NCI-H226 (cell line): ENCODE measurements around the gene PDE4B.
A peak's percentile ranks its signal among the peaks of the same experiment; 100 is the strongest.
"Not testable (repeated sequence)": the region's sequence is repeated elsewhere in the genome, so short reads cannot be mapped to it uniquely, and the experiment has no call there.

Experiments used
- DNase-seq: peaks from one replicate; pipeline ENCODE4 v3.0.0-alpha.2; 2015

PDE4B gene

DNA sequence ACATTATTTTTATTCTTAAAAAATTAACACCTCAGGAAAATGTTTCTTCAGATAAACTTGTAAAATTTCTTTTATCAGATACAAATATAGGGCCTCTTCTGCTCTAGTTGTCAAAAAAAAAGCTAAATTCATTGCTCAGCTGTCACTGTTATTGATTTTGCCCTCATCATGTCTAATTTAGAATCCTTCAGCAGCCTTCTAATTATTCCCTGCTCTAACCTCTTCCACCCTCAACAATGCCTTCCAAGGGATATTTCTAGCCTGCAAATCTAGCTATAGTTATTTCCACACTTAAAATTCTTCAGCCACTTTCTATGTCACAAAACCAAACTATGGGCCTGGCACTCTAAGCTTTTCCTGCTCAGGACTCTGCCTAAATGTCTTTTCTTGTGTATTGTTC lies 25.2 kb downstream of the PDE4B start:
- no peak for DNase-seq

DNA sequence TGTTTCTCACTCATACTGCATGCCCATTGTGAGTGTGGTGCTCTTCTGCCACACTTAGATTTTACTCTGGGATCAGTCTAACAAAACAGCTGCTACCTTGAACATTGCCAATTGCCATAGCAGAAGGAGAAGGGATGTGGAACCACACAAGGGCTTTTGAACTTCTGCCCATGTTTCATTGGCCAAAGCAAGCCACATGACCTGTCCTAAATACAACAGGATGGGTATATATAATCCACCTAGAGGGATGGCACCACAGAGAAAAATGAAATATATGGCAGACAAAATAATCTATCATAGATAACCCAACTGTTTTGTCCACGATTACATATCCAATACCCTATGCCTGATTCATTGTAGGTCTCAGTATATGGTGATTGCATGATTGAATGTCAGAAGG lies 26.3 kb downstream of the PDE4B start:
- DNase-seq, result no peak

DNA sequence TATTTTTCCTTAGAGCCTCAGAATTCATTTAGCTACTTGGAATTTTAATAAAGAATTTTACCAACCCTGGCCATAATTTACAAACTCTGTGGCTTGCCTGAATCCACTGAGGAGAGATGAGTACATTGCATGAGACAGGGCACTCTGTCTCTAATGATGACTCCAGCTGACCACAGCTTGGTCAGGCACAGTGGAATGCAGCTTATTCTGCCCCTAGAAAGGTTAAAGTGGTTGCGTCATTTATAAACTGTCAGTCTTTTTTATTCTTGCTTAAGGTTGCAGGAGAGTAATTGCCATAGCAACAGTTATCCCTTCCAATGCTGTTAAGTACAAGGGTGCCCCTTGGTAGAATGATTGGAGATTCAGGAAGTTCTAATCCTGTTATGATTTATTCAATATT lies 28.3 kb downstream of the PDE4B start:
- DNase-seq, result peak; percentile 95

DNA sequence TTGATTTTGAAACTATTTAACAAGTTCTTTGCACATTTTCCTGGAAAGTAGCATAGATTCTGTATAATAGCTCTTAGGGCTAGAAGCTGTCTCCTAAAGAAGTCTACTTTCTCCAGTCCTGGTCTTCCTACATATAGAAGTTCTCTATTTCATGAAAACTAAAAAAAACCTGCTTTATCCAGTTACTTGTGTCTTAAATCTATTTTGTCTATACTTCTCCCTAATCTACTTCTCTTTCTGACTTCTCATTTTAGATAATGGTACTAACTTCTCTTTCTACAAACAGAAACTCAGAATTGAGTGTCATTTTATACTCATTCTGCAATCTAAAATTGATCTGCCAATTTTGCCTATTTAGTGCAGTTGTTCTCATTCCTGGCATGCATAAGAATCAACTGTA lies 28.7 kb downstream of the PDE4B start:
- DNase-seq, result no peak

DNA sequence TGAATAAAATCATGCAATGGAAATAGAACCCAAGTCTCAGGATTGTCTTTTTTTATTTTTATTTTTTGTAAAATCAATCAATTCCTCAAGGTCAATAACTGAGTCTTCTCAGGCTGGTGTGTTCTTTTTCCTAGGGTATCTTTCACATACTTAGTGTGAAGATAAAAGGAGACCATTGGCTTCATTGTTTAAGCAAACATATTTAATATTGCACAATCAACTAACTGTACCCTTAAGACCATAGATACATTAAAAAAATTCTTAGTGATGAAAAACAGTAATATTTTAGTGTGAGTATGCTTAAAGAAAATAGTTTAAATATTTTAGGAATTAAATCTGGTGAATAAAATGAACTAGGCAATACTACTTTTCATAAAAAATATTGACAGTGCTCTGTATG lies 31.4 kb downstream of the PDE4B start:
- no peak for DNase-seq

DNA sequence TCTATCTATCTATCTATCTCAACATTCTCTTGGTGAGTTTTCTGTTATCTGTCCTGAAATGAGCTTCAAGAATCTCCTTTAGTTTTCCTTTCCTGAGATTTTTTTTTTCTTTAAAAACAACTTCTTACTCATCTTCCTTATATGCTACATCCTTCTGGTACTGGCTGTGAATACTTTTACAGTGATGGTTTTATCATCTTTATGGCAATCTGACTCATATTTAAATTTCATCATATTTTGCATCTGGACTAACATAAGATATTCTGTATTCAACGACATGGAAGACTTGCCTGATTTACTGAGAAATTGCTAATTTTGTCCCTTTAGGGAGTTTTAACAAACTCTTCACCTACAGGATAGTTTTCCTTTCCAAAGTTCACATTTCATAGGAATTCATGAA lies 33.0 kb downstream of the PDE4B start:
- DNase-seq, result peak; percentile 56

DNA sequence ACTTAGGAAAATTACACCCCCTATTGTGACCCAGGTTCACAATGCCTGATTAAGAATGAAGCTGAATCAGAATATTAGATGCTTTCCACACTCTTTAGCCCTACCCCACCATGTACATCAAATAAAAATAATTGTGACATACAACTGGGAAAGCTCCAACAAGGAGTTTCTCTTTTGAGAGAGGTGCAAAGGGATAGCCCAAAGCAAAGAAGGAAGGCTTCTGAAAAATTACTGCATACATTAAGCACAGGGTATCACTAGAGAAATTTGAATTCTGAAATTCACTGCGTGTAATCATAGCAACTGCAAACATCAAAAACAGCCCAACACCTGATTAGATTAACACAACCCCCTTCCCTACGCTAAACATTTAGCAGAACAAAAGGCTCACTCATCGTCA lies 34.1 kb downstream of the PDE4B start:
- DNase-seq, result no peak

DNA sequence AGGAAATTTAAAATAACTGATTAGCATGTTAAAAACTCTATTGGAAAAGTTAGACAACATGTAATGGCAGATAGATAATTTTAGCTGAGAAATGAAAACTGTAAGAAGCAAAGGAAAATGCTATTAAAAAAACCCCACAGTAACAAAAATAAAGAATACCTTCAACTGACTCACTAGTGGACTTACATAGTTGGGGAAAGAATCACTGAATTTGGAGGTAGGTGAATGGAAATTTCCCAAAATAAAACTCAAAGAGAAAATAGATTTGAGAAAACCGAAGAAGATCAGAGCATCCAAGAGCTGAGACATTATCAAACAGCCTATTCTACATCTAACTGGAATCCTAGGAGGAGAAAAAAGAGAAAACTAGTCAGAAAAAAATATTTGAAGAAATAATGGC lies 34.7 kb downstream of the PDE4B start:
- no peak for DNase-seq

DNA sequence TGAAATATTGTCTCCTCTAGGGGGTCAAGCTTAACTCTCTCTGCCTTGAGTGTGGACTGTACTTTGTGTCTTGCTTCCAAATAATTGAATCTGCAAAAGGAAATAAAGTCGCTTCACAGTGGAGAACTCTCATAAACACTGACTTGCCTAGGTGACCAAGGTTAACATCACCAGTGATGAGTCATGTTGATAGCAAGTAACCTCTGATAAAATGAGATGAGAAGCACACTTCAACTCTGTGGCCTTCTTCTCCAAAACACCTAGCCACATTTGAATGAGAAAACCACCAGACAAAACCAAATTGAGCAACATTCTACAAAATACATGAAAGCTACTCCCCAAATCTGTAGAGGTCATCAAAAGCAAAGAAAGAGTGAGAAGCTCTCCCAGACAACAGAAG lies 37.6 kb downstream of the PDE4B start:
- DNase-seq, result peak; percentile 33

DNA sequence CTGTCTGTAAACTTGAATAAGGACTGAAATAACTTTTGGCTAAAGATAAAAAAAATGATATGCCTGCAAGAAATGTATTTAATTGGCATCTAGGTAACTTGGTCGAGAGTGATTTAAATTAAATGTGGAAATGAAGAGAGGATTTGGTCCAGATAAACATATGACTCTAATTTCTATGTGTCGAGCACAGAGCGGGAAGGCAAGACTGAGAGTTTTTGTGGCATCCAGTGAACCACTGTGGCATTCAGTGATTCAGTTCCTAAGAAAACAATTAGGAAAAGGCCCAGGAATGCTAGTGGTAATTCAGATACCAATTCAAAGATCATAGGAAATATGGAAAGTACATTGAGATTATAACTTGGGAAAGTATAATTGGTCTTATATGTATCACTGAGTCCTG lies 39.6 kb downstream of the PDE4B start:
- peak; percentile 2 for DNase-seq

DNA sequence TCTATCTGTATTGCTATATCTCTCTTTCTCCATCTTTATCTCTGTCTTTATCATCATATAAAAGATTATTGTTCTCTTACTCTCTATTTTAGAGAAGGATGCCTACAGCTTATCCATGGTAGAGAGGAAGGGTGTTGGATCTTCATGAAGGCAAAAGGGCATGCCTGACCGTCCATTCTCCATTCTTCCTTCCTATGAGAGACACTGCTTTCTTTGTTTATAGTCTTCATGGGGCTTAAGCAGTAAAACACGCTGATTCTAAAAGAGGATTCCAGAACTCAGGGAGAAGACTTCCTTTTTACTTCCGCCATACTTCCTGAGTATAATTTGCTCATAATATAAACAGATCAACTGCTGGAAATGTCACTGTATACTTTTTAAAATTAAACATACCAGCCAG lies 44.0 kb downstream of the PDE4B start:
- DNase-seq, result no peak

DNA sequence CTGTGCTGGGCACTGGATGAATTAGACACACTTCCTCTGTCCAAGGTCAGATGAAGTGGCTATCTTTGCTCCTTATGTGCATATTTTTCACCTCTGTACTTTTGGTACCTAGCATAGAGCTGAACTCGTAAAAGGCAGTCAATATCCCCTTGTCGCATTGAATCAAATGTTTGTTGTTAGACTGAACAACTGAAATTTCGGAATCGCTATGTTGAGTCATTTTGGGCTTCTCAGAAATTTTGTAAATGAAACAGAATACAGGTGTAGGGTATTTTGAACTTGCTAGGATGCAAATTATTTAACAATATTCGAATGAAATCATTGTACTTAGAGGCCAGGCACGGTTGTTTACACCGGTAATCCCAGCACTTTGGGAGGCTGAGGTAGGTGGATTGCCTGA lies 48.0 kb downstream of the PDE4B start:
- no peak for DNase-seq

DNA sequence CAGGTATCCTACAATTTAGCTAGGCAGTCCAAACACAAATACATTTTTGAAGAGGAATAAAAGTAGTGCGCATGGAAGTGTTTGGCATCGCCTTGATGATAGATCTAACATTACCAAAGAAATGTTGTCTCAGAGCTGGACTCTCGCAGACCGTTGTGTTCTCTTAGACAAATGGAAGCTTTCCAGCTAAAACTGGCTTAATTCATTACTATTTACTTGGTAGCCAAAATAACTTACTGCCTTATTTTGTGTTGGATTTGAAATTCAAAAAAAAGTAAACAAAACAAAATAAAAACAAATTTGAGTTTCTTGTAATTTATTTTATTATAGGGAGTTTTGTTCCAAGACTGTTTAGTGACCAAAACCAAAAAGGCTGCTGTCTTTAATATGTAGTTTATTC lies 51.6 kb downstream of the PDE4B start:
- no peak for DNase-seq

DNA sequence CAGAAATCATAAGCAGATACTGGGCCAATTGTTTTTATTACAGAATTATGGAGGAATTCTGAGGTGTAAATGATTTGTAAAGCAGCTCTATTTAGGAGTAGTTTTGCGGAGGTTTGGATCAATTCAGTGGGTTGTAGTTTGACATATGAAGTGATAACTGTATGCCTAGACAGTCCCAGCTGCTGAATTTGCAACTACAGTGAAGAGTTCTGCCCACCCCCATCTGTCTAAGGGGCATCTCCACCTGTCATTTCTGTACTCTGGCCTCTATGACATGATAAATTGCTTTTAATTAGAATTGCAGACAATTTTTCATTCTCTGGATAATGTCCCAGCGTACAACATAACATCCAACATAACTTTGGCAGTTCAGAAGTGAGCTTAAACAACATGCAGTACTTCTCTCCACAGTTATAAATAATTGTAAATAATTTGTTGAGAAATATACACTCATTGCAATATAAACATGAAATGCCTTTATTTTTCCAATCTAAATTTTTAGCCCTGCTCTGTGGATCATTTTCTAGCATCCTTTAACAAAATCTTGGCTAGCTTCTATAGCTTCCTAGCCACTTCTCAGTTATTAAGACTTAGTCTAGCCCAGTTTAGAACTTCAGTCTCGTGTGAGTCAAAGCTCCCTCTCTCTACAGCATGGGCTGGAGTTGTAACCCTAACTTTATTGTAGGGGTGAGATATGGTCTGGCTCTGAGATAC lies 52.3 kb downstream of the PDE4B start:
- no peak for DNase-seq

DNA sequence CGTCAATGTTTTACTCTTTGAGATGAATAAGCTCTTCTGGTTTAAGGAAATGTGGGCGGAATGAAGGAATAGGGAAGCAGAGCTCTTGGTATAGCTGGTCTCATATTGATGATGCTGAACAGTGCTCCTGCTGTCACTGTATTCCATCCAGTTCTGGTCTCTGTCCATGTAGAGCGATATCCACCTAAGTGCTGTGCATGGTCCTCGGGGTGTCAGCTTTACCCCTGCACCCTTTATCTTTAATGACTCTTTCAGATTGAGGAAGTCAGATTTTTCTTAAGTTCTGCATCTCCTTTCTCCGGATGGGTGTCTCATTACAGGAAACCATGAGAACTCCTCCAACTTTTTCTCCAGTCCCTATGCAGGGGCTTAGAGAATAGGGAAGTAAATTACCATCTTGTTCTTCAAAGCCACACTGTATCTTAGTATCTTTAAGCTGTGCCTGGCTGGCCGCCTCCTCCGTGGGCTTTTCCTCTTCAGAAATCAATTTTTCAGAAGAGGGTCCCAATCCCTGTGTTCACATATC lies 52.9 kb downstream of the PDE4B start:
- no peak for DNase-seq

DNA sequence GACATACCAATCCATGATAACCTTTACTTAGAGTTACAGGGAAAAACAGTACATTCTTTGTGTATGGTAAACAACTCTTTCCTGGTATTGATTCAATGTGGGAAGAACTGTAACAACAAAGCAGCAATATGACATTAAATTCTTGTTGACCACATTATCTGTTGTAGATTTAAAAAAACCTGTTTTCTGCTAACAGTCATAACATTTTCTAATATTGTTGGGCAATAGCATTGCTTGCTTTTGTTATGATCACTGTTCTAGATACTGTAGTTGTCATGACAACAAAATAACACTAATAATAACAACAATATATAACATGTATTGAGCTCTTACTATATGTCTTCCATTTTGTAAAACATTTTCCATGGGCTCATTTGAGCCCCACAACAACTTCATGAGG lies 54.2 kb downstream of the PDE4B start:
- no peak for DNase-seq

DNA sequence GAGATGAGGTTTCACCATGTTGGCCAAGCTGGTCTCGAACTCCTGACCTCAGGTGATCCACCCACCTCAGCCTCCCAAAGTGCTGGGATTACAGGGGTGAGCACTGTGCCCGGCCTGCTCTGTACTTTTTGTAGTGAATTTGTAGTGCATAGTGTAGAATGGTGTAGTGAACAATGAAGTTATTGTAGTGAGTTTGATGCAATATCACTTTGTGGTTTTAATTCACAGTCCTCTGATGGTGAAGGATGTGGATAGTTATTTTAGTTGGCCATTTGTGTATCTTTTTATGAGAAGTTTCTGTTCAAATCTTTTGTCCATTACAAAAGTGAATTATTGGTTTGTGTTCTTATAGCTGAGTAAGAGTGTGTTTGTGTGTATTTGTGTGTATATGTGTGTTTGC lies 57.6 kb downstream of the PDE4B start:
- DNase-seq, result no peak

DNA sequence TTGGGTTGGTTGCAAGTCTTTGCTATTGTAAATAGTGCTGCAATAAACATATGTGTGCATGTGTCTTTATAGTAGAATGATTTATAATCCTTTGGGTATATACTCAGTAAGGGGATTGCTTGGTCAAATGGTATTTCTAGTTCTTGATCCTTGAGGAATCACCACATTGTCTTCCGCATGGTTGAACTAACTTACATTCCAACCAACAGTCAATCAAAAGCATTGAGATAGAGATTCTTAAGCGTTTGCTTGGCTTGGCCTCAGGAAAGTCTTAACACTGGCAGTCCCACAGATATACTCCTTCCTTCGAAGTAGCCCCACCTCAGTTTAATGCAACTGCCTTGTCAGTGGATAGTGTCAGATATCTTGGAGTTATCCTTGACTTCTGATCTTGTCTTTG lies 63.9 kb downstream of the PDE4B start:
- DNase-seq, result peak; percentile 77

DNA sequence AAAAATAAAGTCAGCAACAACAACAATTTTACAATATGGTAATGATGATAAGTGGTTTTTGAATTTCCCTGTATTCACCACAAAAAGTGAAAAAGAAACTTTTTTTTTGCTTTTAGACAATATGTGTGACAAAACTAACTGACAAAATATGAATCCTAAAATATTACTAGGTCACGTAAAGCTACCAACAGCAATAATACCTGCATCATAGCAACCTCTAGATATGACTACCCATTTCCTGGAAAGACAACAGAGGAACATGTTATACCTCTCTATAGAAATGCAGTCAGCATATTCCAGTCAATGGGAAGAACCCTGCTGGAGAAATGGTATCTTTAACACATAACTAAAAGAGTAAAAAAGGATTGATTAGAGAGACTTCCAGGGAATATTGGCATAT lies 73.7 kb downstream of the PDE4B start:
- DNase-seq, result no peak

DNA sequence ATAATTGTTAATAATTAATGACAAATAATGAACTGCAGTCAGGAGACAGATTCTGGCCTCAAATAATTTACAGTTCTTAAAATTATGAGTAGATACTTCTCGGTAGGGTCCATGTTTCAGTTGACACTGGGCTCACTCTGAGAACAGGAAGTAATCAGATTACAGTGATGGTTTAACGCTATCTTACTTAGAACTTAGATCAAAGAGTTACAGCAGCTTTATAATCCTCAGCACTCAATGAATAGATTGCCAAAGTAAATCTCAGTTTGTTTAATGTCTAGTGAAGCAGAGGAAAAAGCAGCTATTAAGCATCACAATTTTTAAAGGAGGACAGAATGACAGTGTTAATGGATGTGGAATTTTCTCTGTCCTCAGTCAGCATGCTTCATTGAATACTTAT lies 79.6 kb downstream of the PDE4B start:
- DNase-seq, result no peak

DNA sequence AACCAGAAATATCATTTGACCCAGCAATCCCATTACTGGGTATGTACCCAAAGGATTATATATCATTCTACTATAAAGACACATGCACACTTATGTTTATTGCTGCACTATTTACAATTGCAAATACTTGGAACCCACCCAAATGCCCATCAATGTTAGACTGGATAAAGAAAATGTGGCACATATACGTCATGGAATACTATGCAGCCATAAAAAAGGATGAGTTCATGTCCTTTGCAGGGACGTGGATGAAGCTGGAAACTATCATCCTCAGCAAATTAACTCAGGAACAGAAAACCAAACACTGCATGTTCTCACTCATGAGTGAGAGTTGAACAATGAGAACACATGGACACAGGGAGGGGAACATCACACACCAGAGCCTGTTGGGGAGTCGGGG lies 85.6 kb downstream of the PDE4B start:
- DNase-seq, result not testable (repeated sequence)

DNA sequence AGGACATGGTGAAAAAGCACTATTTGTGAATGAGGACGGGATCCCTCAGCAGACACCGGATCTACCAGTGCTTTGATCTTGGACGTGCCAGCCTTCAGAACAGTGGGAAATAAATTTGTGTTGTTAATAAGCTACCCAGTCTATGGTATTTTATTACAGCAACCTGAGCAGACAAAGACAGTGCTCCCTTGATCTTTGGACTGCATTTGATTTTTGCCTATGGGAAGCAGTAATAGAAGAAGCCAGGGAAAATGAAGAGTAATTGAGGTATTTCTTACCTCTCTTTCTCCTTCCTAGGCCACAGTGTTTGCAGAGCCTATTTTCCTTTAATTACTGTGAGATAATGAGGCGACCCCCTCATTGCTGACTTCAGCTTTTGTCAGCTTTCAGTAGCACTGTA lies 87.9 kb downstream of the PDE4B start:
- no peak for DNase-seq

DNA sequence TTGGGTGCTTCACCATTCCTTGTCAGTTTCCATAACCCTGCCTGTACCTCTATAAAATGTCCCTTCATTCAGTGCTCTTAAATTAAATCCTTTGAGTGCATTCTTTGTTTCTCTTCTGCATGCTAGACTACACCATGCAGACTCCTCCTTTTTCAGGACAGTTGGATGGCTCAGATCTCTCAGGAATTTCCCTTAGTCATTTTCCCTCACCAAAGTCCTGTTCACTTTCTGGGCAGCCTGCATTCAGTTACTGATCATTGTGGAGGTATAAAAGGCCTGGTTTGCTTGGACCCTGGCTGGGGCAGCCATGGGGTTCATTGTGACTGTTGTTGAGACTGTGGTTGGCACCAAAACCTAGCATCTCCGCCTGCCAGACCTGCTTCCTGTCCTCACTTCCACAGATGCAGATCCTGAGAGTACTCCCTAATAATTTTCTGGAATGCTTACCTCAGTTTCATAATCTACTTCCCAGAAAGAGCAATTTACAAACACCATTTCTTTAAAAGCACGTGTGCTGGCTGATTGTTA lies 88.4 kb downstream of the PDE4B start:
- DNase-seq, result peak; percentile 10

DNA sequence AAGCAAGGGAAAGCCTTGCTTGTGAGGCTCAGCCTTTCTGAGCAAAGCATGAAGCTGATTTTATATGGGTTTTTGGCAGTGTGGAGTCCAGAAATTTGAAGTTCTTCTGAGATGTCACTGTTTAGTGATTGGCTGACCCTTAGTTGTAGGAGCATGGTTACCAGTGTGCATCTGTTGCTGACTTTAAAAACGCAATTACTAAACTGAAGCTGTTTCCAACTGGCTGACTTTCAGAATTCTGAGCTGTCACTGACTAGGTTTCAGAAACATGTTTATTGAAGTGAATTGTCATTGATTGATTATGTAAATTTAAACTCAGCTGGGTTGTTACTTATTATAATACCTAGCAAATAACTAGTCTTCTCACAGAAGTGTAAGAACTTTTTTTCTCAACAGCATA lies 89.4 kb downstream of the PDE4B start:
- no peak for DNase-seq

DNA sequence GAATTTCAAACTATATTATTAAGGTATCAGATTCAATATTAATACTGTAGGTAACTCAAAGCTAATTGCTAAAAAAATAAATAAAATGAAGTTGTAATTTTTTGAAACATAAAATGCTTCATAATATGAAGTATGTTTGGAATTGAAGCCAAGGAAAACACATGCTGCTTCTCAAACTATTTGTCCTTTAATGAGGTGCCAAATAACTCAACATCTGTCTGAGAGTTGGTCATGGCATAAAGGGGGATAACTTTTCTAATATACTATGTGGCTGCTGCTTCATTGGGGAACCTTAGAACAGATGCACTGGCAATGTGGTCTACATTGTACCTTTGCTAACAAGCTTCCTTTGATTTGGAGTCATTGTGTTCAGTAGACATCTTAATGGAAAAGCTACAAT lies 96.7 kb downstream of the PDE4B start:
- no peak for DNase-seq
